ENCODE data around the gene B3GNT8.
A peak's percentile ranks its signal among the peaks of the same experiment; 100 is the strongest.
"Not testable (repeated sequence)": the region's sequence is repeated elsewhere in the genome, so short reads cannot be mapped to it uniquely, and the experiment has no call there.

The B3GNT8 gene

GRCh38 chr19:41412953-41413352 is 14.2 kb downstream of the B3GNT8 start:
- no peak for DNase-seq

DNA sequence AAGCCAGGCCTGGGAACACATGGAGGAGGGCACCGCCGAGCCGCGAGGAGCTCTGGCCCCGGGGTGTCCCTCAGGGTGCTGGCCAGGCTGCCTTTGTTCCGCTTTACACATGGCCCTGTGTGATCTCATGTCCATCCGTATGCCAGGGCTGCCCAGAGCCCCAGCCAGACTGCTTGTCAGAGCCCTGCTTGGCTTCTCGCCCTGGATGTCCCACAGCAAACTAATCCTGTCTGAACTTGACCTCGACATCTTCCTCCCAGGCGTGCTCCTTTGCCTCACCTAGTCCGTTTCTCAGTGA is 15.3 kb downstream of the B3GNT8 start:
- DNase-seq = no peak

DNA sequence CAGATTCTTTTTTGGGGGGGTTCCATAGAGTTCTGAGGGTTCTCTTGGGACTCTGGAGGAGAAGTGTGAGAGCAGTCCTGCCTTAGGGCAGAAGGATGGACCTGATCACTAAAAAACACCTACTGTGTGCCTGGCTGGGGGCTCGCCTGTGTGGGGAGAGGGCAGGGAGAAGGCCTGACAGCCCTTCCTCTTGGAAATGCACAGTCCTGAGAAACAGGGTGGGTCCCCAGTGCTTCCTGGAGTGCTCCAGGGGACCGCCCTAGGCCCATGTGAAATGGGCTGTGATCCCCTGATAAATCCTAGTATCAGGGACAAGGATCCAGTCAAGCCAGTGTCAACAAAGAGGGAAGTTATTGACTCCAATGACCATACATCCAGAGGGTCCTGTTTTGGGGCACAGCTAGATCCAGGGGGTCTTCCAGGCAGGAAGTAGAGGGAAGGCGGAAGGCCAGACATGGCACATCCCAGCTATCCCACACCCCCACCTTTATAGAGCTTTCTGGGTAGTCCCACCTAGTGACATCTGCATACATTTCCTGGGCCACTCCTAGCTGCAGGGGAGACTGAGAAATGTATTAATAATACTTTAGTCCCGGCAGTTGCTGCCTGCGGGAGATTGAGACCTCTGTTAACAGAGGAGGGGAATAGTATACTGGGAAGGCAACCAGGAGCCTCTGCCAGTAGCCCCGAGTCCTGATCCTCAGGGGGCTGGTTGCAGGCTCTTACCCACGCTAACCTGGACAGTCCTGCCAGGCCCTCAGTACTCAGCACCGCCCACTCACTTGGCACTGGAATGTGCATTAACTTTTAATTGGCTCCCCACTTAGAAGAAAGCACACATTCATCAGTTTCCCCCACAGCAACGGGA is 15.8 kb downstream of the B3GNT8 start:
- DNase-seq = no peak

GRCh38 chr19:41410336-41411054 is 16.7 kb downstream of the B3GNT8 start:
- no peak for DNase-seq

GRCh38 chr19:41409288-41409687 is 17.9 kb downstream of the B3GNT8 start:
- no peak for DNase-seq

GRCh38 chr19:41408846-41409245 is 18.3 kb downstream of the B3GNT8 start:
- DNase-seq = not testable (repeated sequence)

DNA sequence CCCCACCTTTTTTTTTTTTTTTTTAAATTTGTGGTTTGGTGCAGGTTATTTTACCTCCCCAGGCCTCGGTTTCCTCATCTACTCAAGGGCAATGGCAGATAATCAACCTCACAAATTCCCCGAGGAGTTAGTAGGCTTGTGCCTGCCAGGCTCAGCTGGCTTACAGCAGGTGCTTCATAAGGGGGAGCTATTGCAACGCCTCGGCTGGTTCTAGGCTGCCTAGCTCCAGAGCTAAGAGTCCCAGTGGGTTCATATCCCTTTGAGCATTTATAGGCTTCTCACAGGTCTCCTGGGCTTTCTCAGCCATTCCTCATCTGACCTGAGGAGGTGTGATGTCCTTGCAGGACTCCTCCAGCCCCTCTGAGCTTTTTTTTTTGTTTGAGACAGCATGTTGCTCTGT is 18.9 kb downstream of the B3GNT8 start:
- peak; percentile 16 for DNase-seq

DNA sequence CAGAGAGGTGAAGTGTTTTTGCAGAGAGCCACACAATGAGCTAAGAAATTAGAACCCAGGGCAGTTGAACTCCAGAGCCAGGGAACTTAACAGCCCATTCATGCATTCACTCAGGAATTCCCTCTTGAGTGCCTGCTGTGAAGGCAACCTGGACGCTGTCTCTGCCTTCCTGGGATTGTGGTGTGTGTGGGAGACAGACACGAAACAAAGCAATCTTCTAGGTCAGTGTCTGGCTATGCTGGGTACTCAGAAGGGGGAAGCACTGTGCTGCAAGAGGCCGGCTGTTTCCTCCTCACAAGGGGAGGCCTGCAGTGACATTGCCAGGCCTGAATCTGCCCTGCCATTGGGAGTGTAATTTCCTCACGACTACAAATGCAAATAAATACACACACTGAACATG is 19.9 kb downstream of the B3GNT8 start:
- DNase-seq = no peak

- DNase-seq = no peak
Measured at GRCh38 chr19:41405776-41406175, 21.4 kb downstream of the B3GNT8 start.

DNA sequence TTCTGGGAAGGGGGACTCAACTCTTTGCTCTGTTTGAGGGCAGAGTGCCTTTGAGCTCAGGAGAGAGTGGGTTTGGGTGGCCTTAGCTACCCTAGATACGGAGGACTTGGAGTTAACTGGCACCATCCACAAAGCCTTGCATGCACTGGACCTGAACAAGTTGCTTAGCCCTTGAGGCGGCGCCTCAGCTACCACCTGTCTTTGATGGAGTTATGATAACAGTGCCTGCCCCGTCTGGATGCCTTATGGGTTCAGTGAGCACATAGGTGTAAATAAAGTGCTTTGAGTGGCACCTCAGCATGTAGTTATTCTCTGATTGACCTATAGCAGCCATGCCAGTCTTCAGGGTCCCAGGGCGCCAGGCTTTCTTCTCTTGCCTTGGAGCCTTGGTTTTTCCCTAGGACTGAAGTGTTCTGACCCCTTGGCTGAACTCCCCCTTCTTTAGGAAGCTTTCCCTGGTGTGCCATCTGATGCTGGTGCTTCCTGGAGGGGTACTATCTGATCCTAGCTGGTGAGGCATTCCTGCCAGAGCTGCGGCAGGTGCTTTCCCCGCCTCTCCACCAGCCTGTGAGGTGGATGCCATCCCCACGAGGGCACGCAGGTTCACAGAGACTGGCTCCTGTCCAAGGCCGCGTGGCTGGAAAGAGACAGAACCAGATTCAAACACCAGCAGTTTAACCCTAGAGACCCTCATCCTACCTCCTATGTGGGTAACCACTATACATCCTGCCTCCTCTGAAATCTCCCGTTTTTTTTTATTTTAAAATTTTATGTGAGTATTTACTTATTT is 23.8 kb downstream of the B3GNT8 start:
- DNase-seq = no peak

- DNase-seq = no peak
Measured at GRCh38 chr19:41402010-41402409, 25.2 kb downstream of the B3GNT8 start.

DNA sequence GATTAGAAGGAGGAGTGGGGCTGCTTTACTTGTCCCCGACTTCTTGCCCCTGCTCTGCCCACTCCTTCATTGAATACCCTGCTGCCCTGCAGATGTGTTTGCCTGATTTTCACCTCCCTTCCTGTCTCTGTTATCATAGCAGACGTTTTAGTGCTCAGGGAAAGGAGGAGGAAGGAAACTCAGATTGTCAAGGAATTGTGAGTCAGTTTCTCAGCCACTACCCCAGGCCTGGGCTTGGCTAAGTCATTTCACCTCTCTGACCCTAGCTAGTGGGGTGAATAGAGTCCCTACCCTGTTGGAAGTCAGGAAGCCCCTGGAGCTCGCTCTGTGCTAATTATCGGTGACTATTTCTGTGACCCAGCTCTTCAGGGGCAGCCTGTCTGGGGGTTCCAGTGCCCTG is 25.7 kb downstream of the B3GNT8 start:
- DNase-seq = no peak

DNA sequence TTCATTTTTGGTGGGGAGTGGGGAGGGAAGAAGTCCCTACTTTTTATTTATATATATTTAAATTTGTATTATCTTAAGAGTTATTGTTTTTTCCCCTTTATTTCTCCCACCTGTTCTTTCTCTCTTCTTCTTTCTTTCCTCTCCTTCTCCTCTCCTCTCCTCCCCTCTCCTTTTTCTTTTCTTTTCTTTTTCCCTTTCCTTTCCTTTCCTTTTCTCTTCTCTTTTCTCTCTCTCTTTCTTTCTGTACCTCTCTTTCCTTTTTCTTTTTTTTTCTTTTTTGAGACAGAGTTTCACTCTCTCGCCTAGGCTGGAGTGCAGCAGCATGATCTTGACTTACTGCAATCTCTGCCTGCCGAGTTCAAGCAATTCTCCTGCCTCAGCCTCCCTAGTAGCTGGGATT is 27.6 kb downstream of the B3GNT8 start:
- no peak for DNase-seq

GRCh38 chr19:41399091-41399490 is 28.1 kb downstream of the B3GNT8 start:
- no peak for DNase-seq

- no peak for DNase-seq
Measured at GRCh38 chr19:41398598-41398997, 28.6 kb downstream of the B3GNT8 start.

DNA sequence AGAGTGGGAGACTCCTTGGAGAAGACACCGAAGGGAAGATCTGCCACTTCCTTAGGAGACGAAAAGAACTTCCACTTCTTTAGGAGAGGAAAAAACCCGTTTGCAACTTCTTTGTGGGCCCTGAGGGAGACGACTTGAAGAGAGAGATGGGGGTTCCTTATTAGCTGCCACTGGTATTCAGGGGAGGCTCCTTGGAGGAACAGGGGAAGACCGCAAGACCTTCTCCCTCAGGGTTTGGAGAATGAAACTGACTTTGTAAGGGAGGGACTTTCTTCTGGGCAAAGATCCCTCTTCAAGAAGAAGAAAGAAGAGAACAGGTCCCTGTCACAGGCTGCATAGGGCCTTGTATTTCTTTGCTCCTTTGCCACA is 29.1 kb downstream of the B3GNT8 start:
- no peak for DNase-seq

DNA sequence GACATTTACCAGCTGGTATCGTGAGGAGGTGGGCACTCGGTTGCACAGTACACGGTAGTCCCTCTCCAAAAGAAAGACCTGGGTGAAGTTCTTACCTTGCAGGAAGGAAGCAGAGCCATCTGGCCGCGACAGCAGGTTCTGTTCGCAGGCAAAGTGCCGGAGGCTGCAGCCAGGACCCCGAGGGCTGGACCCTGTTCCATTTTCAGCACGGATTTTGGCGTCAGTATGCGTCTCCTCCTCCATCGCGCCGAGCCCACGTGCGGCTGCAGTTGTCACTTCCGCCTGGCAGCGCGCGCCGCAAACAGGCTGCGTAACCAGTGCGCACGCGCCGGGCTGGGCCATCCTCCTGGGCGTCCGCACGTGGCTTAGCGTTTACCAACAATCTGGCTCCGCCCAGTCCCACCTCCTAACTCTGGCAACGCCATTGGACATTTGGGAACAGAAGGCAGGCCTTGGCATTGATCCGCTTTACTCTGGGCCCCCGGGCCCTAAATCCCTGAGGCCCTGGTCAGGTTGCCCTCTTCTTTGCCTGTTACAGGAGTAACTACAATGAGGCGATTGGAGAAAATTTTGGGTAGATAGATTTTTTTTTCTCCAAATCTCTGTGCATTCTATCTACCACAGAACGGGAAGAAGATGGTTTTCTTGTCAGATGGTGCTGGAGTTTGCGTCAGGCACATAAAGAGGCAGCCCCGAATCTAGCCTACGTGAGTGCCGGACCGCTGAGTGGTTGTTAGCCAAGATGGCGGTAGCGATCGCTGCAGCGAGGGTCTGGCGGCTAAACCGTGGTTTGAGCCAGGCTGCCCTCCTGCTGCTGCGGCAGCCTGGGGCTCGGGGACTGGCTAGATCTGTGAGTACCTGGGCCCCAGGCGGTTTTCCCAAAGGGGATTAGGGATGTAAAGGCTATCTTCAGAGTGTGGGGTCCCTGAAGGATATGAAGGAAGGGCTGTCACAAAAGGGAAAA is 29.8 kb downstream of the B3GNT8 start, which contains the start of the genes BCKDHA and EXOSC5:
TSS of gene BCKDHA (plus strand) at position 733 of the 964 bp plus-strand sequence. CDS start at position 743, 10 bp downstream.
TSS of gene EXOSC5 (minus strand) at position 274 of the 964 bp plus-strand sequence. CDS start at position 243, 31 bp downstream.
- DNase-seq = peak; percentile 100

GRCh38 chr19:41395355-41395754 is 31.8 kb downstream of the B3GNT8 start:
- no peak for DNase-seq

- no peak for DNase-seq
Measured at GRCh38 chr19:41392775-41393174, 34.4 kb downstream of the B3GNT8 start.

GRCh38 chr19:41391618-41392017 is 35.6 kb downstream of the B3GNT8 start:
- no peak for DNase-seq

DNA sequence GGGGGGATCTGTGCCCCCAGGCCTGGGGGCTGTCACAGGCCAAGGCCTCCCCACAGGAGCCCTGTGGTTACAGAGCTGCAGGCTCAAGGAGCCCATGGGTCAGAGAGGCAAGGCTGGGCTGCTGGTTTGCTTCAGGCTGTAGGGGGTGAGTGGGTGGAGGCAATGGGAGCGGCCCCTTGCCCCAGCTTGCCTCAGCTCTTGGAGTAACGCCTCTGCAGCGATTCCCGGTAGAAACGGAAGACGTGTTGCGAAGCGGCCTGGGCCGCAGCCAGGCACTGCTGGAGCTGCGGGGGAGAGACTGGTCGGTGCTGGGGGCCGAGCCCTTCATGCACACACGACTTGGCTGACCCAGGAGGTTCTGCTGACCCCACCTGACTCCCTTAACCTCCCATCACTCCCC is 40.7 kb downstream of the B3GNT8 start:
- no peak for DNase-seq

GRCh38 chr19:41384351-41384750 is 42.8 kb downstream of the B3GNT8 start:
- DNase-seq = no peak
